HepG2 (cell line): ENCODE results near the gene CTNNA2. TPM values are rescaled to one million over a fixed set of nuclear protein-coding genes. Genes with fewer than 3 reads are reported as not detected.

Experiments
- ATAC-seq: fragments of 200-7000 bp; cut with Tn5 transposase; 3 replicates; pipeline ENCODE4 v1.9.1; 2020; ENCODE audit warnings: mild to moderate bottlenecking, moderate library complexity
- BruUV-seq: library from RNA; stranded (reverse); fragments of 400-500 nt; replicated peaks from 2 replicates; lab custom pipeline; 2021; lab: Mats Ljungman, UMichigan
- CTCF ChIA-PET: fragments of 300-600 bp; formaldehyde crosslinking; extraction: SDS; loops from one replicate; lab custom pipeline; 2021; ENCODE audit warnings: low total read pairs, inconsistent platforms, low intra/inter-chr PET ratio; lab: Yijun Ruan, JAX
- POLR2A ChIA-PET: fragments of 350-600 bp; sonication (Branson Sonifier 250); formaldehyde crosslinking; loops from one replicate; lab custom pipeline; 2020; ENCODE audit warnings: antibody characterized with exemption, inconsistent platforms; lab: Yijun Ruan, JAX
- DNase-seq: peaks from one replicate; pipeline ENCODE4 v3.0.0-alpha.2; 2015; ENCODE audit warnings: low spot score
- FAIRE-seq: peaks from 3 replicates; lab custom pipeline; 2011; peaks lifted over from hg19 to GRCh38; lab: Jason Lieb, UNC
- H2AFZ ChIP-seq: one replicate; pipeline ENCODE4 v1.6.1; 2011; ENCODE audit warnings: low read length, inconsistent platforms
- H3K27ac ChIP-seq: fragments of 300-600 bp; 3 replicates; pipeline ENCODE4 v1.8.0; 2011; ENCODE audit warnings: mixed run types, mild to moderate bottlenecking, mixed read lengths, low read length, inconsistent platforms; ENCODE audit not compliant: insufficient read depth; ENCODE audit errors: extremely low read length
- H3K27me3 ChIP-seq, 2 experiments: fragments of 200-600 bp in 1 of 2; 2 replicates in 1 of 2; 3 replicates in 1 of 2; pipeline versions ENCODE4 v1.6.0 to v1.8.0; 2011; ENCODE audit warnings: low read length in 2 of 2, mild to moderate bottlenecking in 2 of 2, moderate library complexity in 2 of 2, inconsistent platforms in 1 of 2; ENCODE audit not compliant: insufficient read depth in 2 of 2, control insufficient read depth in 1 of 2
- H3K36me3 ChIP-seq, 2 experiments: fragments of 200-600 bp in 1 of 2; replicated peaks in 1 of 2; 2 replicates in 1 of 2; 3 replicates in 1 of 2; pipeline versions ENCODE4 v1.5.1 to v1.8.0; 2011; ENCODE audit warnings: low read length in 2 of 2, inconsistent platforms in 1 of 2; ENCODE audit not compliant: insufficient read depth in 2 of 2, control insufficient read depth in 1 of 2
- H3K4me1 ChIP-seq: 2 replicates; pipeline ENCODE4 v1.5.1; 2012; ENCODE audit warnings: low read length, inconsistent platforms; ENCODE audit not compliant: insufficient read depth
- H3K4me2 ChIP-seq: 2 replicates; pipeline ENCODE4 v1.6.0; 2011; ENCODE audit warnings: low read depth, low read length, inconsistent platforms
- H3K4me3 ChIP-seq, 3 experiments: fragments of 200-600 bp in 1 of 3; sonication (generic), shearing (Covaris generic) in 1 of 3; replicated peaks in 1 of 3; 2 replicates each; pipeline ENCODE4 v1.5.1; 2011 to 2016; ENCODE audit warnings: low read length in 3 of 3, inconsistent platforms in 2 of 3, low read depth in 2 of 3, mild to moderate bottlenecking in 2 of 3, control low read depth in 1 of 3, mixed read lengths in 1 of 3; ENCODE audit not compliant: insufficient read depth in 1 of 3
- H3K79me2 ChIP-seq: one replicate; pipeline ENCODE4 v1.6.1; 2011; ENCODE audit warnings: low read length, inconsistent platforms; ENCODE audit not compliant: insufficient read depth
- H3K9ac ChIP-seq: 2 replicates; pipeline ENCODE4 v1.6.0; 2011; ENCODE audit warnings: mild to moderate bottlenecking, low read depth, low read length, inconsistent platforms; ENCODE audit not compliant: insufficient read depth
- H3K9me3 ChIP-seq: 2 replicates; pipeline ENCODE4 v1.5.1; 2012; ENCODE audit warnings: mild to moderate bottlenecking, low read length
- H4K20me1 ChIP-seq: 2 replicates; pipeline ENCODE4 v1.6.0; 2011; ENCODE audit warnings: inconsistent platforms, mild to moderate bottlenecking, low read length, moderate library complexity; ENCODE audit not compliant: insufficient read depth
- CREM ChIP-seq, 2 experiments: sonication (generic) in 1 of 2; formaldehyde crosslinking in 1 of 2; IDR thresholded peaks; 2 replicates each; pipeline versions ENCODE4 v1.4.0 to v1.6.1; 2016 to 2020; ENCODE audit warnings: antibody characterized with exemption in 1 of 2, mild to moderate bottlenecking in 1 of 2, missing genetic modification reagents in 1 of 2
- NFE2 ChIP-seq: sonication (generic); formaldehyde crosslinking; IDR thresholded peaks from 2 replicates; pipeline ENCODE4 v1.4.0; 2020; ENCODE audit warnings: missing genetic modification reagents
- NRL ChIP-seq: sonication (generic); formaldehyde crosslinking; IDR thresholded peaks from 2 replicates; pipeline ENCODE4 v1.5.0; 2020; ENCODE audit warnings: missing genetic modification reagents, mild to moderate bottlenecking, moderate library complexity, borderline replicate concordance
- ZBTB37 ChIP-seq: sonication (generic); formaldehyde crosslinking; IDR thresholded peaks from 2 replicates; pipeline ENCODE4 v1.4.0; 2020; ENCODE audit warnings: mild to moderate bottlenecking, missing genetic modification reagents
- ZSCAN9 ChIP-seq: IDR thresholded peaks from 2 replicates; pipeline ENCODE4 v1.6.1; 2016; ENCODE audit warnings: borderline replicate concordance
- in situ Hi-C: cut with HindIII; loops from 2 replicates; pipeline ENCODE4 v1.10.0; 2017; ENCODE audit warnings: low pct_unique_long_range_greater_than_20kb; ENCODE audit not compliant: extremely low pct_ligation_motif_present
- intact Hi-C: fragments of 100-400 bp; cut with micrococcal nuclease; formaldehyde crosslinking; loops from one replicate; pipeline ENCODE4 v1.10.0; 2022; ENCODE audit not compliant: unreplicated experiment
- polyA plus RNA-seq, 8 experiments: library from polyadenylated mRNA; depleted of rRNA in 3 of 8; stranded (reverse) in 7 of 8; unstranded in 1 of 8; fragments of >200 nt; fragmentation: Illumina TruSeq in 4 of 8; extraction: Trizol in 4 of 8; gene quantifications; 2 replicates each; pipeline versions ENCODE4 v1.2.1 to v1.2.3, GENCODE V29; 2011 to 2016; ENCODE audit warnings: low read depth in 4 of 8, missing spikeins in 1 of 8, mixed read lengths in 1 of 8; ENCODE audit not compliant: insufficient read depth in 1 of 8
- total RNA-seq, 5 experiments: library from RNA; depleted of rRNA; stranded (reverse); fragments of >200 nt; fragmentation: Illumina TruSeq; extraction: Trizol; gene quantifications; 2 replicates each; pipeline ENCODE4 v1.2.3, GENCODE V29; 2016; ENCODE audit warnings: low read depth in 1 of 5
- TF ChIP-seq, protein P1 (sequence below): sonication (generic); formaldehyde crosslinking; IDR thresholded peaks from 2 replicates; pipeline ENCODE4 v1.5.0; 2020; ENCODE audit warnings: missing genetic modification reagents
- TF ChIP-seq, protein P2 (sequence below): IDR thresholded peaks from 2 replicates; pipeline ENCODE4 v1.6.1; 2016; ENCODE audit warnings: missing genetic modification reagents, missing compliant biosample characterization

CTNNA2 gene
- total and polyA plus RNA-seq, 2 of the 13 experiments (the other 11 are each of a cell fraction or from before 2014, with no cell fraction given): not detected

GRCh38 chr2:80361904-80362303, 849.1 kb downstream of the CTNNA2 start:
- Histone ChIP-seq H3K4me1 (no peaks in the 10 kb centered on the region), H3K4me2 (no peak overlapping the region), H3K79me2 (no peaks in the 10 kb centered on the region), H2AFZ (no peak overlapping the region)
- no peak for ATAC-seq
- no peak for FAIRE-seq
- POLR2A ChIA-PET: no interaction called here
- TF ChIP-seq, protein P1, sequence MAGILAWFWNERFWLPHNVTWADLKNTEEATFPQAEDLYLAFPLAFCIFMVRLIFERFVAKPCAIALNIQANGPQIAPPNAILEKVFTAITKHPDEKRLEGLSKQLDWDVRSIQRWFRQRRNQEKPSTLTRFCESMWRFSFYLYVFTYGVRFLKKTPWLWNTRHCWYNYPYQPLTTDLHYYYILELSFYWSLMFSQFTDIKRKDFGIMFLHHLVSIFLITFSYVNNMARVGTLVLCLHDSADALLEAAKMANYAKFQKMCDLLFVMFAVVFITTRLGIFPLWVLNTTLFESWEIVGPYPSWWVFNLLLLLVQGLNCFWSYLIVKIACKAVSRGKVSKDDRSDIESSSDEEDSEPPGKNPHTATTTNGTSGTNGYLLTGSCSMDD: no peak
- TF ChIP-seq ZSCAN9 (CRISPR knock-in tag) (no peak), NRL (no peak), NFE2 (CRISPR knock-in tag) (no peak), CREM (IDR thresholded peaks at IDR 0.05) (no peak), CREM (CRISPR knock-in tag; IDR thresholded peaks at IDR 0.05) (no peak), ZBTB37 (CRISPR knock-in tag) (no peak)
- TF ChIP-seq, protein P2, sequence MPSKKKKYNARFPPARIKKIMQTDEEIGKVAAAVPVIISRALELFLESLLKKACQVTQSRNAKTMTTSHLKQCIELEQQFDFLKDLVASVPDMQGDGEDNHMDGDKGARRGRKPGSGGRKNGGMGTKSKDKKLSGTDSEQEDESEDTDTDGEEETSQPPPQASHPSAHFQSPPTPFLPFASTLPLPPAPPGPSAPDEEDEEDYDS: no peak
- TF ChIP-seq, all 625 proteins: peak for 0
- H3K27me3 ChIP-seq: no peaks in the 10 kb centered on the region
- no peak overlapping the region for H3K27ac ChIP-seq
- no peak for DNase-seq
- no peaks in the 10 kb centered on the region for H4K20me1 ChIP-seq
- H3K9ac ChIP-seq: no peak overlapping the region
- no peak overlapping the region for H3K4me3 ChIP-seq
- peaks cover 10% of the 10 kb centered on the region for H3K9me3 ChIP-seq
- CTCF ChIA-PET: no interaction called here
- BruUV-seq: no TSS peak
- H3K36me3 ChIP-seq: no peaks in the 10 kb centered on the region
- intact Hi-C loops: no loop called here
- in situ Hi-C loops: no loop called here
